ENCODE results near the gene BRSK2.

Gene BRSK2

GRCh38 chr11:1371836-1372465, 17.8 kb upstream of the BRSK2 start:
- no peak for DNase-seq (ENCODE audit: low read depth)
- no peak overlapping the region for H3K4me3 ChIP-seq (replicated peaks; ENCODE audit: low read depth, low read length)
- TF ChIP-seq, protein P1, sequence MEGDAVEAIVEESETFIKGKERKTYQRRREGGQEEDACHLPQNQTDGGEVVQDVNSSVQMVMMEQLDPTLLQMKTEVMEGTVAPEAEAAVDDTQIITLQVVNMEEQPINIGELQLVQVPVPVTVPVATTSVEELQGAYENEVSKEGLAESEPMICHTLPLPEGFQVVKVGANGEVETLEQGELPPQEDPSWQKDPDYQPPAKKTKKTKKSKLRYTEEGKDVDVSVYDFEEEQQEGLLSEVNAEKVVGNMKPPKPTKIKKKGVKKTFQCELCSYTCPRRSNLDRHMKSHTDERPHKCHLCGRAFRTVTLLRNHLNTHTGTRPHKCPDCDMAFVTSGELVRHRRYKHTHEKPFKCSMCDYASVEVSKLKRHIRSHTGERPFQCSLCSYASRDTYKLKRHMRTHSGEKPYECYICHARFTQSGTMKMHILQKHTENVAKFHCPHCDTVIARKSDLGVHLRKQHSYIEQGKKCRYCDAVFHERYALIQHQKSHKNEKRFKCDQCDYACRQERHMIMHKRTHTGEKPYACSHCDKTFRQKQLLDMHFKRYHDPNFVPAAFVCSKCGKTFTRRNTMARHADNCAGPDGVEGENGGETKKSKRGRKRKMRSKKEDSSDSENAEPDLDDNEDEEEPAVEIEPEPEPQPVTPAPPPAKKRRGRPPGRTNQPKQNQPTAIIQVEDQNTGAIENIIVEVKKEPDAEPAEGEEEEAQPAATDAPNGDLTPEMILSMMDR (IDR thresholded peaks at IDR 0.05; ENCODE audit: low read length, missing control alignments) = no peak

DNA sequence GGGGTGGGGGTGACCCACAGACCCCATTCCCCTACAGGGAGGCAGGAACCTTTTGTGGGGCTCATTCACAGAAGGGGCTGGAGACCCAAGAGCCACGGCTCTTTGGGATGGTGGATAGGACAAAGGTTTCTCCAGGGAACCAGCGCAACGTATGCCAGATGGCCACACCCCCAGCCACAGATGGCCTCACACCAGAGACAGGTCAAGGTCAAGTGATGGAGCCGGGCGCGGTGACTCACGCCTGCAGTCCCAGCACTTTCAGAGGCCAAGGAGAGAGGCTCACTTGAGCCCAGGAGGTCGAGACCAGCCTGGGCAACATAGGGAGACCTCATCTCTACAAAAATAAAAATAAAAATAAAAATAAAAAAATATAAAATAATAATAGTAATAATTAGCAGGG, 17.1 kb upstream of the BRSK2 start:
- H3K4me3 ChIP-seq (replicated peaks; ENCODE audit: low read depth, low read length) = no peak overlapping the region
- no peak for DNase-seq (ENCODE audit: low read depth)
- TF ChIP-seq, protein P1 (IDR thresholded peaks at IDR 0.05; ENCODE audit: low read length, missing control alignments) = no peak

GRCh38 chr11:1373536-1374214, 16.1 kb upstream of the BRSK2 start:
- H3K4me3 ChIP-seq (replicated peaks; ENCODE audit: low read depth, low read length) = no peak overlapping the region
- no peak for DNase-seq (ENCODE audit: low read depth)
- TF ChIP-seq, protein P1 (IDR thresholded peaks at IDR 0.05; ENCODE audit: low read length, missing control alignments) = no peak

DNA sequence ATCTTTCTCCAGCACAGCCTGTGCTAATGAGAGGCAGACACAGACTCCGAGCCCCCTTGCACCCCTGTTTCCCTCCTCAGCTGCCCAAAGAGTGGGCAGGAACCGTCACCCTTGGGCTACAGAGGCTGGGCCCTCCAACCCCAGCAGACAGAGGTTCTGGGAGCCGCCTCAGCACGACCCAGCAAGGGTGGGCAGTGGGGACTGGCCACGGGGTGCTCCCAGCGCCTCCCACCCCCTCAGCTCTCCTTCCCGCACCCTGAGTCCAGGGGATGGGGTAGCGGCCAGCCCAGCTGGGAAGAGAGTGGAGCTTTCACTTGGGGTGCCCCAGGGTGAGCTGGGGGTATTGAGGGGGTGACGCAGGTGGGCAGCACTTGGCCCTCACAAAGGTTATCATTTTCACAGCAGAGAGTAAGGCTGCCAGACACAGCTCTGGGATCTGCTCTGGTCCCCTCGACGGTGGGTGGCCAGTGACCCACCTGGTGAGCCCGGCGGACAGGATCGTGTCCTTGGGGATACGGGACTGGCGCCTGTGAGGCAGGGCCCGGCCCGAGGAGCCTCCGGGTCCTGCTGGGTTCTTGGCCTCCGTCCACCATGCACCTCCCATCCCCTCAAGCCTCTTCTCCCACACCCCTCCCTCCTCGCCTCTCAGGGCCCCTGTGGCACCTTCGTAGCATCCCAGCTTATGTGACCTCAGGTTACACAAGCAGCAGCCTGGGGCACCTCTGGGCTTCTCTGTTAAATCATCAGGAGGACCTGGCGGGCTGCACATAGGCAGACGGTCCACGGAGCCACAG, 14.4 kb upstream of the BRSK2 start:
- TF ChIP-seq, protein P1 (IDR thresholded peaks at IDR 0.05; ENCODE audit: low read length, missing control alignments) = no peak
- no peak overlapping the region for H3K4me3 ChIP-seq (replicated peaks; ENCODE audit: low read depth, low read length)
- DNase-seq (ENCODE audit: low read depth) = no peak

DNA sequence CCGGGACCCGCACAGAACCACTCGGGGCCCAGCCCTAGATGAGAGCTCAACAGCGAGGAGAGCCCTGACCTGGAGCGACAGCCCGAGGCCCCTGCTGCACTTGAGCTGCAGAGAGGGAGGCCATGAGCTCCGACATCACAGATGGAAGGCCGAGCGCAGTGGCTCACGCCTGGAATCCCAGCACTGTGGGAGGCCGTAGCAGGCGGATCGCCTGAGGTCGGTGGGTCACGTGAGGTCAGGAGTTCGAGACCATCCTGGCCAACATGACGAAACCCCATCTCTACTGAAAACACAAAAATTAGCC, 13.8 kb upstream of the BRSK2 start:
- no peak for DNase-seq (ENCODE audit: low read depth)
- H3K4me3 ChIP-seq (replicated peaks; ENCODE audit: low read depth, low read length) = no peak overlapping the region
- TF ChIP-seq, protein P1 (IDR thresholded peaks at IDR 0.05; ENCODE audit: low read length, missing control alignments) = no peak

- no peak overlapping the region for H3K4me3 ChIP-seq (replicated peaks; ENCODE audit: low read depth, low read length)
- no peak for DNase-seq (ENCODE audit: low read depth)
- TF ChIP-seq, protein P1 (IDR thresholded peaks at IDR 0.05; ENCODE audit: low read length, missing control alignments) = no peak
These were observed 12.4 kb upstream of the BRSK2 start for GRCh38 chr11:1377231-1377780.

Data from fibroblast of pulmonary artery (primary cell).